HepG2 (cell line): ENCODE results near the gene OSBPL10. TPM values are rescaled to one million over a fixed set of nuclear protein-coding genes. Genes with fewer than 3 reads are reported as not detected.

ENCODE experiments used
- ATAC-seq: fragments of 200-7000 bp; cut with Tn5 transposase; 3 replicates; pipeline ENCODE4 v1.9.1; 2020; ENCODE audit warnings: mild to moderate bottlenecking, moderate library complexity
- BruUV-seq: library from RNA; stranded (reverse); fragments of 400-500 nt; replicated peaks from 2 replicates; lab custom pipeline; 2021; lab: Mats Ljungman, UMichigan
- CTCF ChIA-PET: fragments of 300-600 bp; formaldehyde crosslinking; extraction: SDS; loops from one replicate; lab custom pipeline; 2021; ENCODE audit warnings: low total read pairs, inconsistent platforms, low intra/inter-chr PET ratio; lab: Yijun Ruan, JAX
- POLR2A ChIA-PET: fragments of 350-600 bp; sonication (Branson Sonifier 250); formaldehyde crosslinking; loops from one replicate; lab custom pipeline; 2020; ENCODE audit warnings: antibody characterized with exemption, inconsistent platforms; lab: Yijun Ruan, JAX
- DNase-seq: peaks from one replicate; pipeline ENCODE4 v3.0.0-alpha.2; 2015; ENCODE audit warnings: low spot score
- FAIRE-seq: peaks from 3 replicates; lab custom pipeline; 2011; peaks lifted over from hg19 to GRCh38; lab: Jason Lieb, UNC
- H2AFZ ChIP-seq: one replicate; pipeline ENCODE4 v1.6.1; 2011; ENCODE audit warnings: low read length, inconsistent platforms
- H3K27ac ChIP-seq: fragments of 300-600 bp; 3 replicates; pipeline ENCODE4 v1.8.0; 2011; ENCODE audit warnings: mixed run types, mild to moderate bottlenecking, mixed read lengths, low read length, inconsistent platforms; ENCODE audit not compliant: insufficient read depth; ENCODE audit errors: extremely low read length
- H3K27me3 ChIP-seq, 2 experiments: fragments of 200-600 bp in 1 of 2; 2 replicates in 1 of 2; 3 replicates in 1 of 2; pipeline versions ENCODE4 v1.6.0 to v1.8.0; 2011; ENCODE audit warnings: low read length in 2 of 2, mild to moderate bottlenecking in 2 of 2, moderate library complexity in 2 of 2, inconsistent platforms in 1 of 2; ENCODE audit not compliant: insufficient read depth in 2 of 2, control insufficient read depth in 1 of 2
- H3K36me3 ChIP-seq, 2 experiments: fragments of 200-600 bp in 1 of 2; replicated peaks in 1 of 2; 2 replicates in 1 of 2; 3 replicates in 1 of 2; pipeline versions ENCODE4 v1.5.1 to v1.8.0; 2011; ENCODE audit warnings: low read length in 2 of 2, inconsistent platforms in 1 of 2; ENCODE audit not compliant: insufficient read depth in 2 of 2, control insufficient read depth in 1 of 2
- H3K4me1 ChIP-seq: 2 replicates; pipeline ENCODE4 v1.5.1; 2012; ENCODE audit warnings: low read length, inconsistent platforms; ENCODE audit not compliant: insufficient read depth
- H3K4me2 ChIP-seq: 2 replicates; pipeline ENCODE4 v1.6.0; 2011; ENCODE audit warnings: low read depth, low read length, inconsistent platforms
- H3K4me3 ChIP-seq, 3 experiments: fragments of 200-600 bp in 1 of 3; sonication (generic), shearing (Covaris generic) in 1 of 3; replicated peaks in 1 of 3; 2 replicates each; pipeline ENCODE4 v1.5.1; 2011 to 2016; ENCODE audit warnings: low read length in 3 of 3, inconsistent platforms in 2 of 3, low read depth in 2 of 3, mild to moderate bottlenecking in 2 of 3, control low read depth in 1 of 3, mixed read lengths in 1 of 3; ENCODE audit not compliant: insufficient read depth in 1 of 3
- H3K79me2 ChIP-seq: one replicate; pipeline ENCODE4 v1.6.1; 2011; ENCODE audit warnings: low read length, inconsistent platforms; ENCODE audit not compliant: insufficient read depth
- H3K9ac ChIP-seq: 2 replicates; pipeline ENCODE4 v1.6.0; 2011; ENCODE audit warnings: mild to moderate bottlenecking, low read depth, low read length, inconsistent platforms; ENCODE audit not compliant: insufficient read depth
- H3K9me3 ChIP-seq: 2 replicates; pipeline ENCODE4 v1.5.1; 2012; ENCODE audit warnings: mild to moderate bottlenecking, low read length
- H4K20me1 ChIP-seq: 2 replicates; pipeline ENCODE4 v1.6.0; 2011; ENCODE audit warnings: inconsistent platforms, mild to moderate bottlenecking, low read length, moderate library complexity; ENCODE audit not compliant: insufficient read depth
- ARNTL ChIP-seq: sonication (generic); formaldehyde crosslinking; IDR thresholded peaks from 2 replicates; pipeline ENCODE4 v1.4.0; 2020; ENCODE audit warnings: mild to moderate bottlenecking, missing genetic modification reagents
- DPF2 ChIP-seq: sonication (generic); formaldehyde crosslinking; IDR thresholded peaks from 2 replicates; pipeline ENCODE4 v1.4.0; 2020; ENCODE audit warnings: mild to moderate bottlenecking, low read depth, missing genetic modification reagents, borderline replicate concordance
- FOXM1 ChIP-seq: sonication (generic); formaldehyde crosslinking; IDR thresholded peaks from 2 replicates; pipeline ENCODE4 v1.5.0; 2020; ENCODE audit warnings: missing genetic modification reagents
- HCFC1 ChIP-seq: fragments of 150-350 bp; IDR thresholded peaks from 2 replicates; pipeline ENCODE4 v1.6.1; 2014; ENCODE audit warnings: low read depth, low read length
- HNF4A ChIP-seq: sonication (generic); formaldehyde crosslinking; IDR thresholded peaks from 2 replicates; pipeline ENCODE4 v1.4.0; 2020; ENCODE audit warnings: missing genetic modification reagents
- MEIS1 ChIP-seq: sonication (generic); formaldehyde crosslinking; IDR thresholded peaks from 2 replicates; pipeline ENCODE4 v1.9.0; 2021; ENCODE audit warnings: mild to moderate bottlenecking, missing genetic modification reagents, moderate library complexity, borderline replicate concordance
- NKX3-1 ChIP-seq: sonication (generic); formaldehyde crosslinking; IDR thresholded peaks from 2 replicates; pipeline ENCODE4 v1.5.0; 2020; ENCODE audit warnings: missing genetic modification reagents
- NR2F6 ChIP-seq, 2 experiments: IDR thresholded peaks; 2 replicates each; pipeline ENCODE4 v1.6.1; 2016; ENCODE audit warnings: antibody characterized with exemption in 1 of 2, mild to moderate bottlenecking in 1 of 2
- SAP130 ChIP-seq: IDR thresholded peaks from 2 replicates; pipeline ENCODE4 v1.6.1; 2016; ENCODE audit warnings: low read depth
- SP5 ChIP-seq: IDR thresholded peaks from 2 replicates; pipeline ENCODE4 v1.6.1; 2016; ENCODE audit warnings: low read depth, borderline replicate concordance
- TFAP4 ChIP-seq: sonication (generic); IDR thresholded peaks from 2 replicates; pipeline ENCODE4 v1.6.1; 2016; ENCODE audit warnings: low read depth, borderline replicate concordance
- ZBTB44 ChIP-seq: sonication (generic); formaldehyde crosslinking; IDR thresholded peaks from 2 replicates; pipeline ENCODE4 v1.4.0; 2020; ENCODE audit warnings: missing genetic modification reagents
- ZNF484 ChIP-seq: sonication (generic); formaldehyde crosslinking; IDR thresholded peaks from 2 replicates; pipeline ENCODE4 v1.5.1; 2020; ENCODE audit warnings: mild to moderate bottlenecking, low read depth, missing genetic modification reagents, borderline replicate concordance
- ZNF644 ChIP-seq: IDR thresholded peaks from 2 replicates; pipeline ENCODE4 v1.6.1; 2016; ENCODE audit warnings: low read depth
- ZNF770 ChIP-seq: sonication (generic); formaldehyde crosslinking; IDR thresholded peaks from 2 replicates; pipeline ENCODE4 v1.5.0; 2020; ENCODE audit warnings: mild to moderate bottlenecking, missing genetic modification reagents
- WGBS: methylation state at CpG from one replicate; pipeline ENCODE4 v1.1.6; 2017; ENCODE audit warnings: low lambda C conversion rate; 5-methylcytosine and 5-hydroxymethylcytosine counted together
- in situ Hi-C: cut with HindIII; loops from 2 replicates; pipeline ENCODE4 v1.10.0; 2017; ENCODE audit warnings: low pct_unique_long_range_greater_than_20kb; ENCODE audit not compliant: extremely low pct_ligation_motif_present
- intact Hi-C: fragments of 100-400 bp; cut with micrococcal nuclease; formaldehyde crosslinking; loops from one replicate; pipeline ENCODE4 v1.10.0; 2022; ENCODE audit not compliant: unreplicated experiment
- polyA plus RNA-seq, 8 experiments: library from polyadenylated mRNA; depleted of rRNA in 3 of 8; stranded (reverse) in 7 of 8; unstranded in 1 of 8; fragments of >200 nt; fragmentation: Illumina TruSeq in 4 of 8; extraction: Trizol in 4 of 8; gene quantifications; 2 replicates each; pipeline versions ENCODE4 v1.2.1 to v1.2.3, GENCODE V29; 2011 to 2016; ENCODE audit warnings: low read depth in 4 of 8, missing spikeins in 1 of 8, mixed read lengths in 1 of 8; ENCODE audit not compliant: insufficient read depth in 1 of 8
- total RNA-seq, 5 experiments: library from RNA; depleted of rRNA; stranded (reverse); fragments of >200 nt; fragmentation: Illumina TruSeq; extraction: Trizol; gene quantifications; 2 replicates each; pipeline ENCODE4 v1.2.3, GENCODE V29; 2016; ENCODE audit warnings: low read depth in 1 of 5
- TF ChIP-seq, protein P1 (sequence below): sonication (generic); formaldehyde crosslinking; IDR thresholded peaks from 2 replicates; pipeline ENCODE4 v1.4.0; 2020; ENCODE audit warnings: missing genetic modification reagents

The OSBPL10 gene
- total and polyA plus RNA-seq, 2 of the 13 experiments (the other 11 are each of a cell fraction or from before 2014, with no cell fraction given): 10.3 to 28.6 TPM

DNA sequence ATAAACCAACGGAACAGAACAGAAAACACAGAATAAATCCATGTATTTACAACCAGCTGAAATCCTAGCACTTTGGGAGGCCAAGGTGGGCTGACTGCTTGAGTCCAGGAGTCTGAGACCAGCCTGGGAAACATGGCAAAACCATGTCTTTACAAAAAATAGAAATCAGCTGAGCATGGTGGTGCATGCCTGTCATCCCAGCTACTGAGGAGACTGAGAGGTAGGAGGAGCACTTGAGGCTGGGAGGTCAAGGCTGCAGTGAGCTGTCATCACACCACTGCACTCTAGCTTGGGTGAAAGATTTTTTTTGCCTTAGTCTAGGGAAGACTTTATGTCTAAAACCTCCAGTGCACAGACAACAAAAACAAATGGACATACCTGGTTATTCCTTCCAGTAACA is 327.6 kb downstream of the OSBPL10 start:
- peaks cover 14% of the 10 kb centered on the region for H3K4me1 ChIP-seq
- H4K20me1 ChIP-seq: no peaks in the 10 kb centered on the region
- no peaks in the 10 kb centered on the region for H3K79me2 ChIP-seq
- no peak overlapping the region for H2AFZ ChIP-seq
- FAIRE-seq: no peak
- BruUV-seq: no TSS peak
- 71% methylated on average over 1 of the region's 1 CpG for WGBS
- no peak overlapping the region for H3K4me2 ChIP-seq
- no peak overlapping the region for H3K4me3 ChIP-seq
- peaks cover 35% of the 10 kb centered on the region; the same call in 1 of the 2 replicates for H3K9me3 ChIP-seq
- H3K9ac ChIP-seq: no peak overlapping the region
- POLR2A ChIA-PET: no interaction called here
- peak; percentile 50 for DNase-seq
- H3K27ac ChIP-seq: no peak overlapping the region
- CTCF ChIA-PET: no interaction called here
- intact Hi-C loops: no loop called here
- in situ Hi-C loops: no loop called here
- peak; percentile 85 for ATAC-seq
- no peaks in the 10 kb centered on the region for H3K27me3 ChIP-seq
- peaks cover 3 to 6% of the 10 kb centered on the region in 2 experiments; a peak in 3 of 5 replicates for H3K36me3 ChIP-seq
- TF ChIP-seq TFAP4: peak; percentile 55; the same call in 1 of the 2 replicates
- TF ChIP-seq NKX3-1: no peak
- TF ChIP-seq SAP130 (CRISPR knock-in tag): peak; percentile 28; the same call in 1 of the 2 replicates
- TF ChIP-seq ZNF770: no peak
- TF ChIP-seq ZBTB44 (CRISPR knock-in tag): no peak
- TF ChIP-seq HNF4A (CRISPR knock-in tag): 0 out of 2 replicates have a peak, but pooled peaks have one; percentile 7
- peak; percentile 52; the same call in 1 of the 2 replicates for TF ChIP-seq NR2F6 (IDR thresholded peaks at IDR 0.05)
- peak; percentile 76 for TF ChIP-seq NR2F6 (CRISPR knock-in tag; IDR thresholded peaks at IDR 0.05)
- no peak for TF ChIP-seq ZNF484 (CRISPR knock-in tag)
- TF ChIP-seq, protein P1, sequence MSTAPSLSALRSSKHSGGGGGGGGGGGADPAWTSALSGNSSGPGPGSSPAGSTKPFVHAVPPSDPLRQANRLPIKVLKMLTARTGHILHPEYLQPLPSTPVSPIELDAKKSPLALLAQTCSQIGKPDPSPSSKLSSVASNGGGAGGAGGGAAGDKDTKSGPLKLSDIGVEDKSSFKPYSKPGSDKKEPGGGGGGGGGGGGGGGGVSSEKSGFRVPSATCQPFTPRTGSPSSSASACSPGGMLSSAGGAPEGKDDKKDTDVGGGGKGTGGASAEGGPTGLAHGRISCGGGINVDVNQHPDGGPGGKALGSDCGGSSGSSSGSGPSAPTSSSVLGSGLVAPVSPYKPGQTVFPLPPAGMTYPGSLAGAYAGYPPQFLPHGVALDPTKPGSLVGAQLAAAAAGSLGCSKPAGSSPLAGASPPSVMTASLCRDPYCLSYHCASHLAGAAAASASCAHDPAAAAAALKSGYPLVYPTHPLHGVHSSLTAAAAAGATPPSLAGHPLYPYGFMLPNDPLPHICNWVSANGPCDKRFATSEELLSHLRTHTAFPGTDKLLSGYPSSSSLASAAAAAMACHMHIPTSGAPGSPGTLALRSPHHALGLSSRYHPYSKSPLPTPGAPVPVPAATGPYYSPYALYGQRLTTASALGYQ (CRISPR knock-in tag): no peak
- peak; percentile 89; the same call in 1 of the 2 replicates for TF ChIP-seq SP5 (CRISPR knock-in tag)
- TF ChIP-seq FOXM1 (CRISPR knock-in tag): no peak
- no peak for TF ChIP-seq HCFC1
- no peak for TF ChIP-seq MEIS1 (CRISPR knock-in tag)
- peak; percentile 20; the same call in 1 of the 2 replicates for TF ChIP-seq ZNF644 (CRISPR knock-in tag)
- no peak for TF ChIP-seq DPF2
- TF ChIP-seq ARNTL: no peak
